Activated B cell treated with CpG ODN at 0.5 μM for 24 hours (primary cell): Measurements from ENCODE around the gene CCDC198. TPM values are rescaled to one million over a fixed set of nuclear protein-coding genes. Genes with fewer than 3 reads are reported as not detected.

Experiments
- ATAC-seq: fragments of 200-7000 bp; cut with Tn5 transposase; one replicate; pipeline ENCODE4 v1.10.0; 2021; ENCODE audit warnings: low read depth, mild to moderate bottlenecking, moderate library complexity
- CTCF ChIA-PET: fragments of 350-600 bp; sonication (Branson Sonifier 250); formaldehyde crosslinking; loops from one replicate; lab custom pipeline; 2021; ENCODE audit warnings: antibody characterized with exemption; lab: Charles Lee
- POLR2A ChIA-PET: fragments of 350-600 bp; sonication (Branson Sonifier 250); formaldehyde crosslinking; loops from one replicate; lab custom pipeline; 2021; ENCODE audit warnings: antibody characterized with exemption; lab: Charles Lee
- DNase-seq: peaks from one replicate; pipeline ENCODE4 v3.0.0; 2022
- H3K27ac Mint-ChIP-seq: one replicate; pipeline ENCODE4 v1.8.0; 2020; ENCODE audit warnings: mixed read lengths
- H3K27me3 Mint-ChIP-seq: one replicate; pipeline ENCODE4 v1.8.0; 2021; ENCODE audit warnings: mixed read lengths
- H3K36me3 Mint-ChIP-seq: one replicate; pipeline ENCODE4 v1.8.0; 2021; ENCODE audit warnings: low read depth, mixed read lengths
- H3K4me1 Mint-ChIP-seq: one replicate; pipeline ENCODE4 v1.8.0; 2021; ENCODE audit warnings: mixed read lengths
- H3K4me3 Mint-ChIP-seq: one replicate; pipeline ENCODE4 v1.8.0; 2020; ENCODE audit warnings: mild to moderate bottlenecking, mixed read lengths
- H3K9me3 Mint-ChIP-seq: one replicate; pipeline ENCODE4 v1.8.0; 2020; ENCODE audit warnings: mixed read lengths
- CTCF ChIP-seq: fragments of 200-600 bp; IDR thresholded peaks from one replicate; pipeline ENCODE4 v1.8.0; 2022; ENCODE audit warnings: antibody characterized with exemption, mild to moderate bottlenecking
- intact Hi-C: fragments of 100-400 bp; cut with micrococcal nuclease; formaldehyde crosslinking; loops from one replicate; pipeline ENCODE4 v1.15.1; 2024
- total RNA-seq: library from RNA; stranded (reverse); gene quantifications from 2 replicates; pipeline ENCODE4 v1.2.3, GENCODE V29; 2022

The CCDC198 gene
- total RNA-seq, 1 donor from 2014 or later, result not detected

GRCh38 chr14:57512220-57512619 lies 18.6 kb upstream of the CCDC198 start:
- peaks cover 2% of the 10 kb centered on the region for H3K27me3 Mint-ChIP-seq
- no peak for ATAC-seq
- CTCF ChIA-PET, result no interaction called here

GRCh38 chr14:57508756-57509155 lies 15.1 kb upstream of the CCDC198 start:
- ChIA-PET POLR2A (no interaction called here), CTCF (no interaction called here)
- H3K4me1 Mint-ChIP-seq, result no peaks in the 10 kb centered on the region
- no peak overlapping the region for H3K27ac Mint-ChIP-seq
- H3K9me3 Mint-ChIP-seq, result no peaks in the 10 kb centered on the region
- intact Hi-C loops, result no loop called here
- ATAC-seq (no peak), DNase-seq (no peak)
- H3K27me3 Mint-ChIP-seq, result peaks cover 2% of the 10 kb centered on the region
- no peak for TF ChIP-seq CTCF
- H3K36me3 Mint-ChIP-seq, result no peaks in the 10 kb centered on the region
- H3K4me3 Mint-ChIP-seq, result no peak overlapping the region

More at GRCh38 chr14:57512220-57512619, 18.6 kb upstream of the CCDC198 start:
- intact Hi-C loops, result no loop called here
- POLR2A ChIA-PET, result no interaction called here
- Mint-ChIP-seq H3K36me3 (no peaks in the 10 kb centered on the region), H3K4me3 (no peak overlapping the region), H3K4me1 (no peaks in the 10 kb centered on the region), H3K9me3 (peaks cover 15% of the 10 kb centered on the region), H3K27ac (no peak overlapping the region)
- no peak for TF ChIP-seq CTCF
- DNase-seq, result no peak

GRCh38 chr14:57502586-57503254 lies 9.1 kb upstream of the CCDC198 start:
- no peak for TF ChIP-seq CTCF
- no peaks in the 10 kb centered on the region for H3K4me1 Mint-ChIP-seq
- intact Hi-C loops, result no loop called here
- DNase-seq, result no peak
- ChIA-PET CTCF (no interaction called here), POLR2A (no interaction called here)
- no peak overlapping the region for H3K4me3 Mint-ChIP-seq
- ATAC-seq, result no peak
- no peaks in the 10 kb centered on the region for H3K36me3 Mint-ChIP-seq
- H3K27me3 Mint-ChIP-seq, result peaks cover 7% of the 10 kb centered on the region
- no peak overlapping the region for H3K27ac Mint-ChIP-seq
- H3K9me3 Mint-ChIP-seq, result no peaks in the 10 kb centered on the region

- Mint-ChIP-seq H3K4me3 (no peak overlapping the region), H3K9me3 (no peaks in the 10 kb centered on the region), H3K27me3 (peaks cover 7% of the 10 kb centered on the region), H3K4me1 (no peaks in the 10 kb centered on the region), H3K27ac (no peak overlapping the region), H3K36me3 (no peaks in the 10 kb centered on the region)
- ATAC-seq (no peak), DNase-seq (no peak)
- POLR2A ChIA-PET, result no interaction called here
- intact Hi-C loops, result no loop called here
- CTCF ChIA-PET, result no interaction called here
- TF ChIP-seq CTCF, result no peak
Observed at GRCh38 chr14:57501039-57501557, 7.4 kb upstream of the CCDC198 start.

GRCh38 chr14:57498659-57499058 lies 5.0 kb upstream of the CCDC198 start:
- H3K36me3 Mint-ChIP-seq, result no peaks in the 10 kb centered on the region
- H3K9me3 Mint-ChIP-seq, result no peaks in the 10 kb centered on the region
- intact Hi-C loops, result no loop called here
- ATAC-seq, result no peak
- H3K4me1 Mint-ChIP-seq, result no peaks in the 10 kb centered on the region
- peaks cover 7% of the 10 kb centered on the region for H3K27me3 Mint-ChIP-seq
- no peak for TF ChIP-seq CTCF
- H3K4me3 Mint-ChIP-seq, result no peak overlapping the region
- ChIA-PET POLR2A (no interaction called here), CTCF (no interaction called here)
- DNase-seq, result no peak
- no peak overlapping the region for H3K27ac Mint-ChIP-seq
